HG02981 (cell line): Measurements from ENCODE around the gene PSEN1.

Source experiments
- ATAC-seq: cut with Tn5 transposase; IDR thresholded peaks from one replicate; pipeline ENCODE4 v1.9.1; 2021; ENCODE audit warnings: mild to moderate bottlenecking, moderate library complexity; ENCODE audit not compliant: unreplicated experiment

Gene PSEN1

DNA sequence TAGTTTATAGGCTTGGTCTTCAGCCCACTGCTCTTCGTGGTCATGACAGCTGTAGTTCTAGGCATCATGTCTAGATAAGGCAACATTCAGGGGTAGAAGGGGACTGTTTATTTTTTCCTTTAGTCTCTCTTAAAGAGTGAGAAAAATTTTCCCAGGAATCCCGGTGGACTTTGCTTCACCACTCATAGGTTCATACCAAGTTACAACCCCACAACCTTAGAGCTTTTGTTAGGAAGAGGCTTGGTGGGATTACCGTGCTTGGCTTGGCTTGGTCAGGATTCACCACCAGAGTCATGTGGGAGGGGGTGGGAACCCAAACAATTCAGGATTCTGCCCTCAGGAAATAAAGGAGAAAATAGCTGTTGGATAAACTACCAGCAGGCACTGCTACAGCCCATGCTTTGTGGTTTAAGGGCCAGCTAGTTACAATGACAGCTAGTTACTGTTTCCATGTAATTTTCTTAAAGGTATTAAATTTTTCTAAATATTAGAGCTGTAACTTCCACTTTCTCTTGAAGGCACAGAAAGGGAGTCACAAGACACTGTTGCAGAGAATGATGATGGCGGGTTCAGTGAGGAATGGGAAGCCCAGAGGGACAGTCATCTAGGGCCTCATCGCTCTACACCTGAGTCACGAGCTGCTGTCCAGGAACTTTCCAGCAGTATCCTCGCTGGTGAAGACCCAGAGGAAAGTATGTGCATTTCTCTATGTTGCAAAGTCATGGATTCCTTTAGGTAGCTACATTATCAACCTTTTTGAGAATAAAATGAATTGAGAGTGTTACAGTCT, 75.1 kb downstream of the PSEN1 start:
- no peak for ATAC-seq

- ATAC-seq, result no peak
These were observed 79.7 kb downstream of the PSEN1 start for GRCh38 chr14:73216030-73216429.

- ATAC-seq, result no peak
These were observed 81.1 kb downstream of the PSEN1 start for GRCh38 chr14:73217411-73217810.

GRCh38 chr14:73220061-73220460, 83.8 kb downstream of the PSEN1 start:
- ATAC-seq, result no peak

- ATAC-seq, result no peak
These were observed 84.3 kb downstream of the PSEN1 start for GRCh38 chr14:73220634-73221033.

DNA sequence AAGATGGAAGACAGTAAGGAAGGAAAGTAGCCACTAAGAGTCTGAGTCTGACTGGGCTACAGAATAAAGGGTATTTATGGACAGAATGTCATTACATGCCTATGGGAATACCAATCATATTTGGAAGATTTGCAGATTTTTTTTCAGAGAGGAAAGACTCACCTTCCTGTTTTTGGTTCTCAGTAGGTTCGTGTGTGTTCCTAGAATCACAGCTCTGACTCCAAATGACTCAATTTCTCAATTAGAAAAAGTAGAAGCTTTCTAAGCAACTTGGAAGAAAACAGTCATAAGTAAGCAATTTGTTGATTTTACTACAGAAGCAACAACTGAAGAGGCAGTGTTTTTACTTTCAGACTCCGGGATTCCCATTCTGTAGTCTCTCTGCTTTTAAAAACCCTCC, 85.6 kb downstream of the PSEN1 start:
- no peak for ATAC-seq

DNA sequence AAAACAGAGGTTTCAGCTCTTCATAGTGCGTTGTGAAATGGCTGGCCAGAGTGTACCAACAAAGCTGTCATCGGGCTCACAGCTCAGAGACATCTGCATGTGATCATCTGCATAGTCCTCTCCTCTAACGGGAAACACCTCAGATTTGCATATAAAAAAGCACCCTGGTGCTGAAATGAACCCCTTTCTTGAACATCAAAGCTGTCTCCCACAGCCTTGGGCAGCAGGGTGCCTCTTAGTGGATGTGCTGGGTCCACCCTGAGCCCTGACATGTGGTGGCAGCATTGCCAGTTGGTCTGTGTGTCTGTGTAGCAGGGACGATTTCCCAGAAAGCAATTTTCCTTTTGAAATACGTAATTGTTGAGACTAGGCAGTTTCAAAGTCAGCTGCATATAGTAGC, 86.7 kb downstream of the PSEN1 start:
- no peak for ATAC-seq

DNA sequence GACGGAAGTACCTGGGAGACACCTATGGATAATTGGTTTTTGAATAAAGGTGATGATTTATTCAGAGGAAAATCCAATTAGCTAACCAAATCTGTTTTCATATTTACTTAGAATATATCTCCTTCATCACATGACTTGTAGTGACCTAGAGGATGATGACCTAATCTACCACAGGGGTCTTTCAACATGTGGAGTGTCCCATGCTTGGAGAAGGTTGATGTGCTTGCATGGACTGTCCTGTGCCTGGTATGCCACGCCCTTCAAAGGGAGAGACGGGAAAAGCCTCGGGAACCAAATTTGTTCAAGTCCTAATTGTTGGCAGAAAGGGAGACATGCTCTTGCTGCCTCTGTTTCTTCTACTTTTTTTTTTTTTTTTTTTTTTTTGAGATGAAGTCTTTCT, 89.2 kb downstream of the PSEN1 start:
- no peak for ATAC-seq

DNA sequence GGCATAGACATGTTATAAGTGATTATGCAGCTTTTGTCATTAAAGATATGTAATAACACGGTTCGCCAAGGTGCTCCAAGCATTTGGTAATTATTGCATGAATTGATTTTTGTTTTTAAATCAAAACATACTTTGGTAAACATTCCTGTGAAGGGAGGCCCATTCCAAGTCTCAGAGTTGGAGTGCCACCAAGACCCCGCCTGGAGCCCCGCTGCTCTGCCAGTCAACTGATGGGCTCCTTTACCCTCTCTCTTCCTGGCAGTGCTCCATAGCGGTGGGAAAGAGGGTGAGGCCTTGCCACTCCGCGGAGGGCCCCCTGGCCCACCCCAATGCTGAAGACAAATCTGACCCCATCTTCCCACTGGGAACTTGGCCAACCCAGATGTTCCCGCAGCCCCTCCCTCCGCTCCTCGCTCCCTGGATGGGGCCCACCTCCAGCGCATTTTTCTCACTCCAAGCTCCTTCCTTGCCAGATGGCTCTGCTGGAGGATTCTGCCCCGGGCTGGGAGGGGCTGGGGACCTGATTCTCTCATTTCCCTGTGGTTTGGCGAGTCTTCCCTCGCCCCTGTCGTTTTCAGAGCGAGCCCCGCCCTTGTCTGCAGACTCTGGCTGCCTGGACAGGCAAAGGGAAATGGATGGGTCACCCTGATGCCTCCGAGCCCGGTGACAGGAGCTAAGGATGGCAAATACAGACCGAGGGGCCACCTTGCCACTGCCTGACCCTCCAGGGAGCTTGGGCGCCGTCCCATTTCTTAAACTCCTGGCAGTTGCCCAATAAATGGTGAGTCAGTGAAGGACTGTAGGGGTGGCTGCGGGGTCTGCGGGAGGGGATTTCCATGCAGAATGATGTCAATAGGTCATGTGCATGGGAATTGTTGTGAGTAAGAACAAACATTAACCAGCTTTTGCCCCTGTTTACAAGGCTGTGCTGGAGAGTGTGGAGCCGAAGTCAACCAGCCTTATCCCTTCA, 91.8 kb downstream of the PSEN1 start:
- ATAC-seq, result no peak

DNA sequence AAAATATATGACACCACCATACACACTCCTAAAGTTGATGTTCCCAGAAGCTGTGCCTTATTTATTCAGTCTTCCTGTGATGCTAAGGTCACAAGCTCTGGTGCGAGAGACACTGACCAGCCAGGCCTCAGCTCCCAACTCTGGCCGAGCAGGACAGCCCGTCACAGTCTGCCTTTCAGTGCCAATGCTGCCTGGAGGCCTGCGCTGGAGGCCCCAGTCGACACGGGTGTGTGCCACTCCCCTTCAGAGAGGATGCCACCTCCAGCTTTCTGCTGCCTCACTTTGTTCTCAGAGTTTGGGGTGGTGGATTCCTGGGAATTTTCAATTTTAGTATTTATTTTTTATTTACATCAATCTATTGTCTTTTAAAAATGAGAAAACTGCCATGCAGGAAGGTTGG, 93.7 kb downstream of the PSEN1 start:
- ATAC-seq, result no peak

DNA sequence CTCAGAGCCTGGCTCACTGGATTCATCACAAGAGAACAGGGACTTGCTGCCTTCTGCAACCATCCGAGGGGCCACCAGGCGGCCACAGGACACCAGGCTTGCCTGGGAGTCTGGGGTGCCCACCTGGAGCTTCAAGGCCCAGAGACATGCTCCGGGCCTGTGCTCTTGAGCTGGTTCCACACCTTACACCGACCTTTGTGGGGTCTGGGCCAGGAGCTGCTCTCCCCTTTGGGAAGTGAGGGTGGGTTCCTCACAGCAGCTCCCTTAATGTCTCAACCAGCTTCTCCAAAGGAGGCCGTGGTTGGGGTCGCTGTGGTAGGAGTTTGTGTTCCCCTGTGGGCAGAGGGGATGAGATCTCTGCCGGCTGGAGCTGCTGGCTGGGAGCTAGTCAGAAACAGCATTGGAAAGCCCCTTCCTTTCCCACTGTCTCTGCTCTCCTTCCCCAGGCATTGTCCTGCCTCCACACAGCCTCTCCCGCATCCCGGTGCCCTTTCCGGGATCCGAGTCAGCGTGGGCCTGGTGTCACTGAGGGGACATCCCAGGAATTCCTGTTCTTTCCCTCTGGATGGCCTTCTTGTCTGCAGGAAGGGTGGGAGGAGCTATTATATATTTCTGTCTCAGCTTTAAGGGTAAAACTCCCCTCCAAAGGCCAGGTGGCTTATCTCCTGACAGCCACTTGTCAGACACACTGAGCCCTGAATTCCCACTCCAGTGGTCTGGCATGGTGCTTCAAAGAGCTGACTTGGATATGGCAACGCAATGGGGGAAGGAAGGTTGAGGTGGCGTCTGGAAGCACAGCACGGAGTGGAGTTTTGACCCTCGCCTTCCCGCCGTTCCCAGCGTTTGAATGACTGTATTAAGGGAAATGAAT, 95.9 kb downstream of the PSEN1 start:
- no peak for ATAC-seq

- no peak for ATAC-seq
These were observed 96.7 kb downstream of the PSEN1 start for GRCh38 chr14:73232984-73233383.

DNA sequence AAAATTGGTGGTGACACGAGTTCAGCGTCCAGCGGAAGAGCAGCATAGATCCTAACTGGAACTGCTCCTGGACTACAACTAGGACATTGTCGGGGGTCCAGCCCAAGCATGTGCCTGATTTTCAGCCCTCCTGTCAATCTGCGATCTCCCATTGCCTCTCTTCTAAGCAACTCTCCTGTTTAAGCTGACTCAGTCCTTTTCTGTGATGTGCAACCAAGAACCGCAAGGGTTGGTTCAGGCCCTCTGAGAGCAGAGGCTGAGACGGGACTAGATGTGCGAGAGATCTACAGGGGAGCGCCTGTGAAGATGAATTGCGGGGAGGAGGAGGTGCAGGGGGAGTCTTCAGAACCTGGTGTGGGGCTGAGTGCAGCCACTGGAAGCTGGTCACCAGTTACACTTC, 97.3 kb downstream of the PSEN1 start:
- ATAC-seq, result no peak

GRCh38 chr14:73234029-73234428, 97.7 kb downstream of the PSEN1 start:
- no peak for ATAC-seq

DNA sequence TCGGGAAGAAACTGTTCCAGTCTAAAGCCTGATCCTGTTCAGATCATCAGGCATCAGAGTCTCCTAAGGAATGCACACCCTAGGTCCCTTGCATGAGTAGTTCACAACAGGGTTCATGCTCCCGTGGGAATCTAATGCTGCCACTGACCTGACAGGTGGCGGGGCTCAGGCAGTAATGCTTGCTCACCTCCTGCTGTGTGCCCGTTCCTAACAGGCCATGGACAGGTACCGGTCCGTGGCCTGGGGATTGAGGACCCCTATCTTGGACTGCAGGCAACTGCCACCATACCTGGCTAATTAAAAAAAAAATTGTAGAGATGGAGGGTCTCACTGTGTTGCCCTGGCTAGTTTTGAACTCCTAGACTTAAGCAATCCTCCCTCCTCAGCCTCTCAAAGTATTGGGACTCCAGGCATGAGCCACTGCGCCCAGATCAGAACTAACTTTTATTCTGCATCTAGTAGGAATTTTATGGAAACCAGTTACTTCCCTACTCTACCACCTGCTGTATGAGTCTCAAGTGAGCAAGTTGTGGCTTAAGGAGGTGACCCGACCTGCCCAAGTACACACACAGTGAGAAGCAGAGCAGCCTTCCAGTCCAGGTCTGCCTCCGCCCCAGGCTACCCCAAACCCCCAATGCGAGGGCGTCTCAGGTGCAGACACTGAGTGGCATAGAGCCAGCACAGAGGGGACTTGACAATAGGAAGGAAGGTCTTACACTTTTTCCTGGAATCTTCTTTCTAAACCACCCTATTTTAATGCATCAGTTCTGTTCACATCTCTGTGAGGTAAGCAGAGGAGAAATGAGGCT, 98.5 kb downstream of the PSEN1 start:
- no peak for ATAC-seq

GRCh38 chr14:73235531-73236155, 99.3 kb downstream of the PSEN1 start:
- no peak for ATAC-seq

DNA sequence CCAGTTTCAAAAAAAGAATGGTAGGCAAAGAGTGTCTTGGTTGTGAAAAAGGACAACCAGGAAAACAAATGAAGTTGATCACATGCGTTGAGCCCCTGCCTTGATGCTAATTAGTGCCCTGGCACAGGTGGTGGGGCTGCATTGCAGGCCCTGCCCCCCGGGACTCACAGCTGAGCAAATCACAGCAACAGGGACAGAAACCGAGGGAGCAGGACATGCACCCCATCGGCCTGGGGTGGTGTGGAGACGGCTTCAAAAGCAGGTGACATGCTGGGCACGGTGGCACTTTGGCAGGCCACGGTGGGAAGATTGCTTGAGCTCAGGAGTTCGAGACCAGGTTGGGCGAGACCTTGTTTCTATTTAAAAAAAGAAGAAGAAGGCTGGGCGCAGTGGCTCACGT, 99.8 kb downstream of the PSEN1 start:
- ATAC-seq, result no peak

DNA sequence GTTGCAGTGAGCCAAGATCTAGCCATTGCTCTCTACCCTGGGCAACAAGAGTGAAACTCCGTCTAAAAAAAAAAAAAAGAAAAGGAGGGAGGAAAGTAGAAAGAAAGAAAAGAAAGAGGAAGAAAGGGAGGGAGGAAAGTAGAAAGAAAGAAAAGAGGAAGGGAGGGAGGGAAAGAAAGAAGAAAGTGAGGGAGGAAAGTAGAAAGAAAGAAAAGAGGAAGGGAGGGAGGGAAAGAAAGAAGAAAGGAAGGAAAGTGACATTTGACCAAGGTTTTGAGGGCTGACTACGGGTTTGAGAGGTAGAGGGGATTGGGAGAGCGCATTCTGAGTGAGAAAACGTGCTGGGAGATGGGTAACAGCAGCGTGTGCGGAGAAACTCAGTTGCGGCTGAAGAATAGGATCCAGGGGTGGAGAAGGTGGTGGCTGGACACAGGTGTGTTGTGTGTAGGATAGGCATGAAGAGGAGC, 100.5 kb downstream of the PSEN1 start:
- no peak for ATAC-seq

DNA sequence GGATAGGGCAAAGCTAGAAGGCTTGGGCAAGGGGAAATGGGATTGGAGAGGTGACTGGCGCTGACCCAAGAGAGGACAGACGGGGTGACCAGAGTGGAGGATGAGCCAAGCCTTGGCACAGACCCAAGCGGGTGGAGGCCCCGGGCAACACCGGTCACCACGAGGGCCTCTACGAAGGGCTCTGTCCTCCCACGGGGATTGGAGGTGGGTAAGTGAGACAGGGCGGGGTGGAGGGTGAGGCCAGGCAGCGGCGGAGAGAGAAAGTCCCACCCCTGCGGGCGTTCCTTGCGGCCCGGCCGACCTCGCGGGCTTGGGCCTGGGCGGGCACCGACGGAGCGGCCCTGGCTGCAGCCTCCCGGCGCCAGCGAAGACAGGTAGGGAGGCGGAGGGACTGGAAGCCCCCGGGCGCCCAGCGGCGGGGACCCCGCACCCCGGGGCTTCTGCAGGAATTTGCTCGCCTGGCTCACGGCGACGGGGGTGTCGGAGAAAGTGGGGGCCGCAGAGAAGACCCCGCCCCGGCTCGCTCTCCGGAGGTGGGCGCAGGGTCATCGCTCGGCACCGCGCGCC, 101.0 kb downstream of the PSEN1 start, which contains the start of gene PAPLN:
PAPLN (plus strand) TSS at position 288 of the 567 bp plus-strand sequence. CDS start 2,273 bp downstream, outside the sequence.
- no peak for ATAC-seq
